Measurements from ENCODE around the gene PALMD.

GRCh38 chr1:99673315-99673714 lies 27.4 kb downstream of the PALMD start:
- TF ChIP-seq POLR2AphosphoS5 (IDR thresholded peaks at IDR 0.05) (no peak), CTCF (IDR thresholded peaks at IDR 0.05) (no peak)

All from prostate gland (tissue), 2 donors.